ELF-1 (cell line): ENCODE data around the gene LOX.

Experiments used
- DNase-seq: peaks from one replicate; pipeline ENCODE4 v3.0.0-alpha.2; 2016; ENCODE audit warnings: low read depth, low spot score

Gene LOX

GRCh38 chr5:122078116-122079110, at the start of gene LOX:
Gene LOX, minus strand, starts transcription at chr5:122078259. Its CDS starts 274 bp downstream, at chr5:122077985.
- peak; percentile 66 for DNase-seq

GRCh38 chr5:122126756-122127321, 48.8 kb upstream of the LOX start:
- DNase-seq: no peak

- DNase-seq: peak; percentile 21
These were observed 48.2 kb upstream of the LOX start for GRCh38 chr5:122126177-122126755.

- DNase-seq: no peak
These were observed 46.7 kb upstream of the LOX start for GRCh38 chr5:122124766-122125165.

GRCh38 chr5:122121479-122122465, 43.7 kb upstream of the LOX start:
- DNase-seq: no peak

GRCh38 chr5:122120957-122121356, 42.9 kb upstream of the LOX start:
- no peak for DNase-seq

- DNase-seq: no peak
These were observed 42.4 kb upstream of the LOX start for GRCh38 chr5:122120493-122120892.

- no peak for DNase-seq
These were observed 41.1 kb upstream of the LOX start for GRCh38 chr5:122119205-122119604.

GRCh38 chr5:122118356-122118948, 40.4 kb upstream of the LOX start:
- no peak for DNase-seq

- no peak for DNase-seq
These were observed 36.4 kb upstream of the LOX start for GRCh38 chr5:122114501-122114900.

- no peak for DNase-seq
These were observed 34.9 kb upstream of the LOX start for GRCh38 chr5:122112733-122113558.

GRCh38 chr5:122112063-122112462, 34.0 kb upstream of the LOX start:
- no peak for DNase-seq

- no peak for DNase-seq
These were observed 33.4 kb upstream of the LOX start for GRCh38 chr5:122111460-122111859.

- DNase-seq: no peak
These were observed 32.9 kb upstream of the LOX start for GRCh38 chr5:122110987-122111386.

- no peak for DNase-seq
These were observed 29.0 kb upstream of the LOX start for GRCh38 chr5:122107016-122107415.

GRCh38 chr5:122105909-122106308, 27.9 kb upstream of the LOX start:
- no peak for DNase-seq

- DNase-seq: no peak
These were observed 24.8 kb upstream of the LOX start for GRCh38 chr5:122102825-122103224.

- no peak for DNase-seq
These were observed 23.7 kb upstream of the LOX start for GRCh38 chr5:122101636-122102285.

- peak; percentile 7 for DNase-seq
These were observed 21.2 kb upstream of the LOX start for GRCh38 chr5:122099060-122099790.
